GM11168 (cell line): Measurements from ENCODE around the gene JARID2.

Experiments used
- in situ Hi-C: fragments of 300-500 bp; cut with MboI; formaldehyde crosslinking; loops from one replicate; pipeline ENCODE4 v1.12.0; 2022; ENCODE audit warnings: low sequenced_read_pairs; ENCODE audit not compliant: unreplicated experiment

The JARID2 gene

GRCh38 chr6:15326067-15326614 is 80.3 kb downstream of the JARID2 start:
- in situ Hi-C loops: loop anchor here (10.0 kb wide), 1 partner anchor 129 kb away; no protein-coding TSS in a partner anchor

- in situ Hi-C loops: loop anchor here (10.0 kb wide), 1 partner anchor 128 kb away; no protein-coding TSS in a partner anchor
Measured at GRCh38 chr6:15327271-15327670, 81.4 kb downstream of the JARID2 start.

- in situ Hi-C loops: loop anchor here (10.0 kb wide), 1 partner anchor 126 kb away; no protein-coding TSS in a partner anchor
Measured at GRCh38 chr6:15329197-15329671, 83.4 kb downstream of the JARID2 start.

GRCh38 chr6:15330174-15330944 is 84.5 kb downstream of the JARID2 start:
- in situ Hi-C loops: no loop called here

- in situ Hi-C loops: no loop called here
Measured at GRCh38 chr6:15331143-15331542, 85.3 kb downstream of the JARID2 start.

- in situ Hi-C loops: no loop called here
Measured at GRCh38 chr6:15331629-15332251, 85.9 kb downstream of the JARID2 start.

- in situ Hi-C loops: no loop called here
Measured at GRCh38 chr6:15332446-15332845, 86.6 kb downstream of the JARID2 start.

- in situ Hi-C loops: no loop called here
Measured at GRCh38 chr6:15335385-15335784, 89.5 kb downstream of the JARID2 start.

GRCh38 chr6:15335916-15336315 is 90.0 kb downstream of the JARID2 start:
- in situ Hi-C loops: no loop called here

- in situ Hi-C loops: no loop called here
Measured at GRCh38 chr6:15336900-15337560, 91.2 kb downstream of the JARID2 start.

GRCh38 chr6:15337582-15337981 is 91.7 kb downstream of the JARID2 start:
- in situ Hi-C loops: no loop called here

- in situ Hi-C loops: no loop called here
Measured at GRCh38 chr6:15338476-15338875, 92.6 kb downstream of the JARID2 start.

GRCh38 chr6:15339081-15339480 is 93.2 kb downstream of the JARID2 start:
- in situ Hi-C loops: no loop called here

GRCh38 chr6:15340105-15340601 is 94.3 kb downstream of the JARID2 start:
- in situ Hi-C loops: no loop called here

GRCh38 chr6:15340775-15341174 is 94.9 kb downstream of the JARID2 start:
- in situ Hi-C loops: no loop called here

- in situ Hi-C loops: no loop called here
Measured at GRCh38 chr6:15341311-15342001, 95.6 kb downstream of the JARID2 start.

GRCh38 chr6:15342114-15342513 is 96.2 kb downstream of the JARID2 start:
- in situ Hi-C loops: no loop called here

- in situ Hi-C loops: no loop called here
Measured at GRCh38 chr6:15343490-15344191, 97.8 kb downstream of the JARID2 start.

- in situ Hi-C loops: no loop called here
Measured at GRCh38 chr6:15344192-15344519, 98.3 kb downstream of the JARID2 start.
